ENCODE results near the gene STUM. TPM values are rescaled to one million over a fixed set of nuclear protein-coding genes. Genes with fewer than 3 reads are reported as not detected.

The STUM gene
- total RNA-seq, 1 experiment from 2014 or later = 0.03 TPM

DNA sequence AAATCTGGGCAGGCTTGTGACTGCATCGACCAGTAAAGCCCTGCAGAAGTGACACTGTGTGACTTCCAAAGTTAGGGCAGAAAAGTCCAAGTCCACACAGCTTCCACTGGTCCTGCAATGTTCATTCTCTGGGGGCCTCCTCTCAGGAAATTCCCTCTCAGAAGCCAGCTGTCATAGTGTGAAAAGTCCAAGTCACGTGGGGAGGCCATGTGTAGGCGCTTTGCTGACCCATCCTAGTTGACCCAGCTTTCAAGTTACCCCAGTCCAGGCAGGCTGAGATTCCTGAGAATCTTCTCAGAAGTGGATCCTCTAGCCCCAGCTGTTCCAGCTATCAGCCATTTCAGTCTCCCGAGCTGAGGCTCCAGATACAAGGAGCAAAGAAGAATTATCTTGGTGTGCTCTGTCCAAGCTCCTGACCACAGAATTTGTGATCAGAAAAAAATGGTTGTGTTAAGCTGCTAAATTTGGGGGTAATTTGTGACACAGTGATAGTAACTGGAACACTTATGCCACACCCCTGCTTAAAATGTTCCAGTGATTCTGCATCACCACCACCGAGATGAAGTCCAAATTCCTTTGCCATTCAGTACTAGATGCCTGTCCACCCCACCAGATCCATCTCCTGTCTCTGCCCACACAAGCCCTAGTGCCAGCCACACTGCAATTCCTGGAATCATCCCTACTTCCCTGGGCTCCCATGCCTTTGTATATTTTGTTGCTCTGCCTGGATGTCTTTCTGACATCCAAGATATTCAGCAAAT is 2.5 kb upstream of the STUM start:
- no peaks in the 10 kb centered on the region for H3K36me3 ChIP-seq (ENCODE audit: control insufficient read depth, insufficient read depth, low read length)
- ATAC-seq = no peak
- in situ Hi-C loops (cut with HindIII; ENCODE audit: low pct_unique_long_range_greater_than_20kb, low sequenced_read_pairs) = no loop called here

DNA sequence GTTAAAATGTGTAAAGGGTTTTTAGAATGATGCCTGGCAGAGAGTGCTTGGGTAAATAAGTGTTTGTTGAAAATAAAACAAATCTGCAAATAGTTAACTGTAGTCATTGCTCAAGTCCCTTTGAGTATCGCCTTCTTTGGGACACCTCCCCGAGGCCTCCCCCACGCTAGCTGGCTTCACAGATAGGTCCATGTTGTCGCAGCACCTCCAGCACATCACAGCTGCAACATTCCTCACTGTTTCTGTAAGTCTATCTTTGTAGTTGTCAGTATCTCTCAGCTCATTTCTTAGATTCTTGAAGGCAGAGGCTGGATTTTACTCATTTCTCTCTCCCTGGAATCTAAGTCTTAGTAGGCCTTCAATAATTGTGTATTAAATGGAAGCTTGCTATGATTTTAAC is 1.6 kb upstream of the STUM start:
- Histone ChIP-seq H3K27me3 (ENCODE audit: control insufficient read depth, insufficient read depth, low read length) (peaks cover 21% of the 10 kb centered on the region), H3K4me3 (ENCODE audit: low read depth in 2 of 2, low read length in 2 of 2) (no peak overlapping the region), H3K4me1 (ENCODE audit: control insufficient read depth, insufficient read depth, low read length) (peaks cover 9% of the 10 kb centered on the region), H3K36me3 (ENCODE audit: control insufficient read depth, insufficient read depth, low read length) (no peaks in the 10 kb centered on the region), H3K9me3 (ENCODE audit: control insufficient read depth, insufficient read depth, low read depth, low read length) (no peaks in the 10 kb centered on the region), H3K27ac (ENCODE audit: low read length) (no peak overlapping the region)
- no peak for TF ChIP-seq SIN3A (IDR thresholded peaks at IDR 0.05; ENCODE audit: borderline replicate concordance, insufficient read depth, low read depth, low read length)
- TF ChIP-seq, protein P1, sequence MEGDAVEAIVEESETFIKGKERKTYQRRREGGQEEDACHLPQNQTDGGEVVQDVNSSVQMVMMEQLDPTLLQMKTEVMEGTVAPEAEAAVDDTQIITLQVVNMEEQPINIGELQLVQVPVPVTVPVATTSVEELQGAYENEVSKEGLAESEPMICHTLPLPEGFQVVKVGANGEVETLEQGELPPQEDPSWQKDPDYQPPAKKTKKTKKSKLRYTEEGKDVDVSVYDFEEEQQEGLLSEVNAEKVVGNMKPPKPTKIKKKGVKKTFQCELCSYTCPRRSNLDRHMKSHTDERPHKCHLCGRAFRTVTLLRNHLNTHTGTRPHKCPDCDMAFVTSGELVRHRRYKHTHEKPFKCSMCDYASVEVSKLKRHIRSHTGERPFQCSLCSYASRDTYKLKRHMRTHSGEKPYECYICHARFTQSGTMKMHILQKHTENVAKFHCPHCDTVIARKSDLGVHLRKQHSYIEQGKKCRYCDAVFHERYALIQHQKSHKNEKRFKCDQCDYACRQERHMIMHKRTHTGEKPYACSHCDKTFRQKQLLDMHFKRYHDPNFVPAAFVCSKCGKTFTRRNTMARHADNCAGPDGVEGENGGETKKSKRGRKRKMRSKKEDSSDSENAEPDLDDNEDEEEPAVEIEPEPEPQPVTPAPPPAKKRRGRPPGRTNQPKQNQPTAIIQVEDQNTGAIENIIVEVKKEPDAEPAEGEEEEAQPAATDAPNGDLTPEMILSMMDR (IDR thresholded peaks at IDR 0.05) = no peak
- TF ChIP-seq, protein P2, sequence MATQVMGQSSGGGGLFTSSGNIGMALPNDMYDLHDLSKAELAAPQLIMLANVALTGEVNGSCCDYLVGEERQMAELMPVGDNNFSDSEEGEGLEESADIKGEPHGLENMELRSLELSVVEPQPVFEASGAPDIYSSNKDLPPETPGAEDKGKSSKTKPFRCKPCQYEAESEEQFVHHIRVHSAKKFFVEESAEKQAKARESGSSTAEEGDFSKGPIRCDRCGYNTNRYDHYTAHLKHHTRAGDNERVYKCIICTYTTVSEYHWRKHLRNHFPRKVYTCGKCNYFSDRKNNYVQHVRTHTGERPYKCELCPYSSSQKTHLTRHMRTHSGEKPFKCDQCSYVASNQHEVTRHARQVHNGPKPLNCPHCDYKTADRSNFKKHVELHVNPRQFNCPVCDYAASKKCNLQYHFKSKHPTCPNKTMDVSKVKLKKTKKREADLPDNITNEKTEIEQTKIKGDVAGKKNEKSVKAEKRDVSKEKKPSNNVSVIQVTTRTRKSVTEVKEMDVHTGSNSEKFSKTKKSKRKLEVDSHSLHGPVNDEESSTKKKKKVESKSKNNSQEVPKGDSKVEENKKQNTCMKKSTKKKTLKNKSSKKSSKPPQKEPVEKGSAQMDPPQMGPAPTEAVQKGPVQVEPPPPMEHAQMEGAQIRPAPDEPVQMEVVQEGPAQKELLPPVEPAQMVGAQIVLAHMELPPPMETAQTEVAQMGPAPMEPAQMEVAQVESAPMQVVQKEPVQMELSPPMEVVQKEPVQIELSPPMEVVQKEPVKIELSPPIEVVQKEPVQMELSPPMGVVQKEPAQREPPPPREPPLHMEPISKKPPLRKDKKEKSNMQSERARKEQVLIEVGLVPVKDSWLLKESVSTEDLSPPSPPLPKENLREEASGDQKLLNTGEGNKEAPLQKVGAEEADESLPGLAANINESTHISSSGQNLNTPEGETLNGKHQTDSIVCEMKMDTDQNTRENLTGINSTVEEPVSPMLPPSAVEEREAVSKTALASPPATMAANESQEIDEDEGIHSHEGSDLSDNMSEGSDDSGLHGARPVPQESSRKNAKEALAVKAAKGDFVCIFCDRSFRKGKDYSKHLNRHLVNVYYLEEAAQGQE (IDR thresholded peaks at IDR 0.05; ENCODE audit: insufficient read depth in 1 of 2, low read depth in 2 of 2, low read length in 1 of 2) = no peak
- no peak for TF ChIP-seq TCF7L2 (IDR thresholded peaks at IDR 0.05; ENCODE audit: low read depth, low read length)
- TF ChIP-seq POLR2AphosphoS5 (IDR thresholded peaks at IDR 0.05; ENCODE audit: low read depth, low read length) = no peak
- CTCF ChIA-PET = interaction anchor here (0.6 to 2.0 kb wide), 2 partner anchors 20 to 78 kb away, joined by 8 read pairs; no protein-coding TSS in a partner anchor
- POLR2A ChIA-PET = interaction anchor here (0.6 kb wide), 1 partner anchor 561 kb away, joined by 7 read pairs; no protein-coding TSS in a partner anchor
- DNase-seq (ENCODE audit: low read depth, low spot score) (no peak), ATAC-seq (no peak)
- intact Hi-C loops (cut with micrococcal nuclease; ENCODE audit: unreplicated experiment) = loop anchor here (5.0 kb wide), 1 partner anchor 60 kb away; no protein-coding TSS in a partner anchor
- in situ Hi-C loops (cut with HindIII; ENCODE audit: low pct_unique_long_range_greater_than_20kb, low sequenced_read_pairs) = no loop called here
- BruUV-seq (replicated peaks) = no TSS peak

More for the DNA sequence above, 2.5 kb upstream of the STUM start:
- Histone ChIP-seq H3K9me3 (ENCODE audit: control insufficient read depth, insufficient read depth, low read depth, low read length) (no peaks in the 10 kb centered on the region), H3K4me3 (ENCODE audit: low read depth in 2 of 2, low read length in 2 of 2) (no peak overlapping the region), H3K27ac (ENCODE audit: low read length) (no peak overlapping the region), H3K4me1 (ENCODE audit: control insufficient read depth, insufficient read depth, low read length) (peaks cover 9% of the 10 kb centered on the region), H3K27me3 (ENCODE audit: control insufficient read depth, insufficient read depth, low read length) (peaks cover 18% of the 10 kb centered on the region)
- no TSS peak for BruUV-seq (replicated peaks)
- TF ChIP-seq, protein P2 (IDR thresholded peaks at IDR 0.05; ENCODE audit: insufficient read depth in 1 of 2, low read depth in 2 of 2, low read length in 1 of 2) = no peak
- TF ChIP-seq, protein P1 (IDR thresholded peaks at IDR 0.05) = no peak
- TF ChIP-seq SIN3A (IDR thresholded peaks at IDR 0.05; ENCODE audit: borderline replicate concordance, insufficient read depth, low read depth, low read length) (no peak), POLR2AphosphoS5 (IDR thresholded peaks at IDR 0.05; ENCODE audit: low read depth, low read length) (no peak), TCF7L2 (IDR thresholded peaks at IDR 0.05; ENCODE audit: low read depth, low read length) (no peak)
- CTCF ChIA-PET = interaction anchor here (0.6 kb wide), 1 partner anchor 109 kb away, joined by 5 read pairs; no protein-coding TSS in a partner anchor
- POLR2A ChIA-PET = no interaction called here
- intact Hi-C loops (cut with micrococcal nuclease; ENCODE audit: unreplicated experiment) = loop anchor here (5.0 kb wide), 1 partner anchor 61 kb away; no protein-coding TSS in a partner anchor
- no peak for DNase-seq (ENCODE audit: low read depth, low spot score)

All from Panc1 (cell line).